ENCODE measurements around the gene THSD7B.

Gene THSD7B

DNA sequence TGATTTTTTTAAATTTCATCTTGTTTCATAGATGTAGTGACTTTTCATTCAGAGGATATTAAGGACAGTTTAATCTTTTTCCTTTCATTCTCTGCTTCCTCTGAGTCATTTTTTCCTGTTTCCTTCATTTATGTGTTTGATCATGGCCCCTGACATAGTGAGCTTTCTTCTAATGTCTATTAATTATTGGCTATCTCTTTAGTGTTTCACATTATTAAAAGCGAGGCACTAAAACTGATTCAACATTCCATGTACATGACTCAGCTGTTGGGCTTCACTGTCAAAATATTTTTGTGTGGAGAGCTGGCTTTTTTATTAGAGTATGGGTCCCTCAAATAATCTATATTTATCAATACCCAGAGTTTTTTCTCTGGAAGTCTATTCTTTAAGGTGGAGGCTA lies 125.8 kb downstream of the THSD7B start:
- no peak overlapping the region for H3K4me3 ChIP-seq (ENCODE audit: low read depth, low read length)
- DNase-seq (ENCODE audit: low read depth) = no peak
- TF ChIP-seq, protein P1, sequence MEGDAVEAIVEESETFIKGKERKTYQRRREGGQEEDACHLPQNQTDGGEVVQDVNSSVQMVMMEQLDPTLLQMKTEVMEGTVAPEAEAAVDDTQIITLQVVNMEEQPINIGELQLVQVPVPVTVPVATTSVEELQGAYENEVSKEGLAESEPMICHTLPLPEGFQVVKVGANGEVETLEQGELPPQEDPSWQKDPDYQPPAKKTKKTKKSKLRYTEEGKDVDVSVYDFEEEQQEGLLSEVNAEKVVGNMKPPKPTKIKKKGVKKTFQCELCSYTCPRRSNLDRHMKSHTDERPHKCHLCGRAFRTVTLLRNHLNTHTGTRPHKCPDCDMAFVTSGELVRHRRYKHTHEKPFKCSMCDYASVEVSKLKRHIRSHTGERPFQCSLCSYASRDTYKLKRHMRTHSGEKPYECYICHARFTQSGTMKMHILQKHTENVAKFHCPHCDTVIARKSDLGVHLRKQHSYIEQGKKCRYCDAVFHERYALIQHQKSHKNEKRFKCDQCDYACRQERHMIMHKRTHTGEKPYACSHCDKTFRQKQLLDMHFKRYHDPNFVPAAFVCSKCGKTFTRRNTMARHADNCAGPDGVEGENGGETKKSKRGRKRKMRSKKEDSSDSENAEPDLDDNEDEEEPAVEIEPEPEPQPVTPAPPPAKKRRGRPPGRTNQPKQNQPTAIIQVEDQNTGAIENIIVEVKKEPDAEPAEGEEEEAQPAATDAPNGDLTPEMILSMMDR (IDR thresholded peaks at IDR 0.05; ENCODE audit: low read depth, low read length, missing control alignments) = no peak

DNA sequence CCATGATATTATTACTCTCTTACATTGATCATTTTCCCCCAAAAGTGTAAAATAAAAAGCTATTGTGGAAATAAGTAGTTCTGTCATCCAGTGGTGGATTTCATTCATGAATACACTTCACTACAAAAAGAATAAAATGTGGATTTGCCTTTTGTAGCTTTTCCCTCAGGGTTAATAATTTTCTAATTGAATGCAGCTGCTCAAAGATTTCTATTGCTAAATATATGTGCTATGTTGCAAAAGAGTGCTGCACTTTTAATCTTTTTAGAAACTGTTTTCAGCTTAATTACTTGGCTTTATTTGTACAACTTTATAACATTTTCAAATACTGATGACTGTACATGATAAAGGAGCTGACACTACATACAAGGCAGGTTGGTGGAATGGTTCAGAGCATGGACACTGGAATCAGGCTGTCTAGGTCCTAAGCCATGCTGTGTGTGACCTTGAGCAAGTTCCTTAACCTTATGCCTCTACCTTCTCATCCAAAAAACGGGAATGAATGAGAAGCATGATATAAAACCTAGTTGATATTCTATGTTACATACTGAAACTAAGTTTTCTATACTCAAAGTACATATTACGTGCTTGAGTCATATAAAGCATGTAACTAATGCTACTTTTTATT lies 128.8 kb downstream of the THSD7B start:
- no peak overlapping the region for H3K4me3 ChIP-seq (ENCODE audit: low read depth, low read length)
- TF ChIP-seq, protein P1 (IDR thresholded peaks at IDR 0.05; ENCODE audit: low read depth, low read length, missing control alignments) = no peak
- no peak for DNase-seq (ENCODE audit: low read depth)

DNA sequence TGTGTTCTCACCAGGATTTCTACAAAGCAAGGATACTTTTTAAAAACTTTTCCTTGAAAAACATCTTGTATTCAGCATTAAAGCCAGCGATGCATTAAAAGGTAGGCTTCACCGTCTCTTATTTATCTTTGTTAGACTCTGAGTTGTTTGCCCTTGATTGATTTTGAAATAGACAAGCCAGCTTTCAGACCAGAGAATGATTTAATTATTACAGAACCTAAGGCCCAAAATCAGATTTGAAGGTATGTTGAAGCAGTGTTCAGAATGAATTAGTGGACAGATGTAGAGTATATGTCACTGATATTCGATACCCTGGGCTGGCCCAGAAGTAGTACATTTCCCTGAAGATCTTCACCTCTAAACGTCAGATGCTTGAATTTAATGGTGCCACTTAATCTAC lies 136.4 kb downstream of the THSD7B start:
- H3K4me3 ChIP-seq (ENCODE audit: low read depth, low read length) = no peak overlapping the region
- no peak for DNase-seq (ENCODE audit: low read depth)
- TF ChIP-seq, protein P1 (IDR thresholded peaks at IDR 0.05; ENCODE audit: low read depth, low read length, missing control alignments) = no peak

GRCh38 chr2:136905779-136906178 lies 140.4 kb downstream of the THSD7B start:
- TF ChIP-seq, protein P1 (IDR thresholded peaks at IDR 0.05; ENCODE audit: low read depth, low read length, missing control alignments) = no peak
- no peak for DNase-seq (ENCODE audit: low read depth)
- H3K4me3 ChIP-seq (ENCODE audit: low read depth, low read length) = no peak overlapping the region

GRCh38 chr2:136909777-136910176 lies 144.4 kb downstream of the THSD7B start:
- TF ChIP-seq, protein P1 (IDR thresholded peaks at IDR 0.05; ENCODE audit: low read depth, low read length, missing control alignments) = no peak
- no peak for DNase-seq (ENCODE audit: low read depth)
- H3K4me3 ChIP-seq (ENCODE audit: low read depth, low read length) = no peak overlapping the region

- H3K4me3 ChIP-seq (ENCODE audit: low read depth, low read length) = no peak overlapping the region
- DNase-seq (ENCODE audit: low read depth) = no peak
- TF ChIP-seq, protein P1 (IDR thresholded peaks at IDR 0.05; ENCODE audit: low read depth, low read length, missing control alignments) = no peak
Measured at GRCh38 chr2:136916131-136916530, 150.8 kb downstream of the THSD7B start.

- TF ChIP-seq, protein P1 (IDR thresholded peaks at IDR 0.05; ENCODE audit: low read depth, low read length, missing control alignments) = no peak
- no peak for DNase-seq (ENCODE audit: low read depth)
- H3K4me3 ChIP-seq (ENCODE audit: low read depth, low read length) = no peak overlapping the region
Measured at GRCh38 chr2:136917411-136917881, 152.1 kb downstream of the THSD7B start.

Data from GM12864 (cell line).